ENCODE measurements around the gene U2AF2. TPM values are rescaled to one million over a fixed set of nuclear protein-coding genes. Genes with fewer than 3 reads are reported as not detected.
A peak's percentile ranks its signal among the peaks of the same experiment; 100 is the strongest.

U2AF2 gene
- total and polyA plus RNA-seq, 9 of the 15 experiments (the other 6 are each of a cell fraction or from before 2014, with no cell fraction given) = 3.0 to 331 (median 157) TPM

DNA sequence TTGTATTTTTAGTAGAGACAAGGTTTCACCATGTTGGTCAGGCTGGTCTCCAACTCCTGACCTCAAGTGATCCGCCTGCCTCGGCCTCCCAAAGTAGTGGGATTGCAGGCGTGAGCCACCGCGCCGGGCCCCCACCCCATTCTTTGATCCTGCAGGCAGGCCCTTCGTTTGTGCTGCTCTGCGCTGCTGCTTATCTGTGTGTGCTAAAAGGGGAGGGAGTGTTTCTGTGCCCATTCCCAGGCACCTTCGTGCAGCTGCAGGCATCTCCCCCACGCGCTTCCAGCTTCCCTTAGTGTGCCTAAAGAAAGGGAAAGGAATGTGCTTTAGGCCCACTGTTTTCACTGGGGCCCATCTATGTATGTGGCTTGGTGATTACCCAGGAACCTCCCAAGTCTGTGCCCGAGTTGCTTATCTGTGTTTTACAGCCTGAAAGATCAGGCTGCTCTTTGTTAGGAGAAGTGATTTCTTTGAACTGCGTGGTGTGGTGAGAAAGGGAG lies 47.3 kb downstream of the U2AF2 start (continued):
- TF ChIP-seq, protein P1, sequence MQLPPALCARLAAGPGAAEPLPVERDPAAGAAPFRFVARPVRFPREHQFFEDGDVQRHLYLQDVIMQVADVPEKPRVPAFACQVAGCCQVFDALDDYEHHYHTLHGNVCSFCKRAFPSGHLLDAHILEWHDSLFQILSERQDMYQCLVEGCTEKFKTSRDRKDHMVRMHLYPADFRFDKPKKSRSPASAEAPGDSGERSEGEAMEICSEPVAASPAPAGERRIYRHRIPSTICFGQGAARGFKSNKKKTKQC (CRISPR knock-in tag; IDR thresholded peaks at IDR 0.05) = no peak
- no peak for TF ChIP-seq BRD4 (IDR thresholded peaks at IDR 0.05)
- peak; percentile 94 for TF ChIP-seq SMARCA4 (IDR thresholded peaks at IDR 0.05)
- 0 out of 2 replicates have a peak, but pooled peaks have one; percentile 45 for TF ChIP-seq RUNX1 (IDR thresholded peaks at IDR 0.05; ENCODE audit: low read depth)
- no peak for TF ChIP-seq CUX1 (CRISPR knock-in tag; IDR thresholded peaks at IDR 0.05)
- TF ChIP-seq MYNN (IDR thresholded peaks at IDR 0.05) = peak; percentile 63; the same call in 1 of the 2 replicates
- no peak for TF ChIP-seq MYNN (CRISPR knock-in tag; IDR thresholded peaks at IDR 0.05)
- no peak for TF ChIP-seq HDGF (IDR thresholded peaks at IDR 0.05)
- TF ChIP-seq DACH1 (IDR thresholded peaks at IDR 0.05; ENCODE audit: partially characterized antibody) = no peak
- TF ChIP-seq KDM1A (IDR thresholded peaks at IDR 0.05) = peak; percentile 99
- TF ChIP-seq KAT2B (IDR thresholded peaks at IDR 0.05; ENCODE audit: low read depth, low read length) = no peak
- TF ChIP-seq ZNF197 (CRISPR knock-in tag; IDR thresholded peaks at IDR 0.05; ENCODE audit: low read depth) = no peak
- TF ChIP-seq CTBP1 (IDR thresholded peaks at IDR 0.05; ENCODE audit: borderline replicate concordance) = peak; percentile 93; the same call in 1 of the 2 replicates
- TF ChIP-seq NR2C2 (CRISPR knock-in tag; IDR thresholded peaks at IDR 0.05) = no peak
- TF ChIP-seq NR2C2 (tag; IDR thresholded peaks at IDR 0.05) = no peak
- TF ChIP-seq SIN3B (IDR thresholded peaks at IDR 0.05; ENCODE audit: low read depth) = no peak
- TF ChIP-seq CHD4 (IDR thresholded peaks at IDR 0.05; ENCODE audit: insufficient read depth, insufficient replicate concordance, low read depth, low read length, poor library complexity, severe bottlenecking) = no peak
- TF ChIP-seq ZNF79 (CRISPR knock-in tag; IDR thresholded peaks at IDR 0.05; ENCODE audit: low read depth) = no peak
- TF ChIP-seq ZKSCAN3 (CRISPR knock-in tag; IDR thresholded peaks at IDR 0.05) = no peak
- TF ChIP-seq CREB3L1 (IDR thresholded peaks at IDR 0.05; ENCODE audit: borderline replicate concordance, low read depth) = peak; percentile 31; the same call in 1 of the 2 replicates
- no peak for TF ChIP-seq SIX5 (IDR thresholded peaks at IDR 0.05; ENCODE audit: borderline replicate concordance in 1 of 2, insufficient read depth in 1 of 2, low read depth in 1 of 2, low read length in 2 of 2)
- no peak for TF ChIP-seq ZNF12 (CRISPR knock-in tag; IDR thresholded peaks at IDR 0.05)

Measured in K562 (cell line).